Right lobe of liver (tissue), 6 donors: ENCODE results near the gene CLIC6. TPM values are rescaled to one million over a fixed set of nuclear protein-coding genes. Genes with fewer than 3 reads are reported as not detected.

Experiments
- ATAC-seq, 4 donors: fragments of 200-7000 bp; cut with Tn5 transposase; one replicate each; pipeline ENCODE4 v1.9.1; 2020; ENCODE audit warnings: mild to moderate bottlenecking in 4 of 4, moderate library complexity in 4 of 4
- DNase-seq, 3 donors: peaks; one replicate each; pipeline ENCODE4 v3.0.0-alpha.2; 2020
- H3K27ac ChIP-seq, 3 donors: fragments of 200-600 bp; one replicate each; pipeline ENCODE4 v1.8.0; 2022
- H3K27me3 ChIP-seq, 2 donors: fragments of 200-600 bp; one replicate each; pipeline ENCODE4 v1.8.0; 2022
- H3K36me3 ChIP-seq, 4 donors: fragments of 200-600 bp; sonication (generic) in 1 of 4; one replicate each; pipeline versions ENCODE4 v1.5.1 to v1.8.0; 2017 to 2022; ENCODE audit warnings: control low read depth in 1 of 4
- H3K4me1 ChIP-seq, 4 donors: fragments of 200-600 bp; sonication (generic) in 1 of 4; one replicate each; pipeline versions ENCODE4 v1.5.1 to v1.8.0; 2017 to 2022; ENCODE audit warnings: control low read depth in 1 of 4
- H3K4me3 ChIP-seq, 3 donors: fragments of 200-600 bp; one replicate each; pipeline ENCODE4 v1.8.0; 2022
- H3K9me3 ChIP-seq, 4 donors: fragments of 200-600 bp; sonication (generic) in 1 of 4; one replicate each; pipeline versions ENCODE4 v1.5.1 to v1.8.0; 2017 to 2022; ENCODE audit warnings: control low read depth in 1 of 4
- CTCF ChIP-seq, 4 donors: fragments of 200-600 bp in 3 of 4; fragments of 450-650 bp in 1 of 4; IDR thresholded peaks; one replicate each; pipeline versions ENCODE4 v1.5.1 to v1.8.0; 2016 to 2022; ENCODE audit warnings: antibody characterized with exemption in 4 of 4, mild to moderate bottlenecking in 2 of 4
- POLR2A ChIP-seq: fragments of 450-650 bp; IDR thresholded peaks from one replicate; pipeline ENCODE4 v1.6.1; 2017; ENCODE audit warnings: antibody characterized with exemption, mild to moderate bottlenecking
- WGBS: methylation state at CpG from one replicate; pipeline ENCODE4 v1.1.6; 2018; ENCODE audit warnings: low coverage, low lambda C conversion rate; ENCODE audit not compliant: insufficient coverage; ENCODE audit errors: missing lambda C conversion rate; 5-methylcytosine and 5-hydroxymethylcytosine counted together
- intact Hi-C, 2 donors: fragments of 100-400 bp; cut with DNase I; formaldehyde crosslinking; loops; one replicate each; pipeline versions ENCODE4 v1.11.2 to v1.14.1; 2022
- total RNA-seq, 6 experiments: library from RNA; depleted of rRNA in 2 of 6; stranded (reverse); fragments of >200 nt in 2 of 6; fragmentation: NEBNext Ultra II Directional in 3 of 6; extraction: Animal tissue kit (Norgen Biotek cat#: 25700) in 3 of 6; gene quantifications; one replicate each; pipeline versions ENCODE4 v1.1.0 to v1.2.4, GENCODE V29; 2016 to 2023
- donor health status: DM: no; HTN: yes; CAD: no.
- donor health status: DM: no; HTN: no; CAD: no.
- donor health status: DM: no; HTN: no; CAD: no.
- donor health status: DM: no; HTN: yes; CAD: no.
- donor health status: DM: no; HTN: yes; CAD: no.

Gene CLIC6
- total RNA-seq, 6 experiments from 2014 or later: 0.25 to 0.63 (median 0.43) TPM

- WGBS: 67% methylated on average over 1 of the region's 1 CpG
- intact Hi-C loops: loop anchor here in 1 of 2 donors (10.0 kb wide), 1 partner anchor 665 kb away; no protein-coding TSS in a partner anchor
- no peak for ATAC-seq
Measured at GRCh38 chr21:34740198-34740597, 71.4 kb downstream of the CLIC6 start.

GRCh38 chr21:34743285-34743684 lies 74.5 kb downstream of the CLIC6 start:
- Histone ChIP-seq H3K36me3 (no peaks in the 10 kb centered on the region), H3K9me3 (no peaks in the 10 kb centered on the region), H3K27me3 (no peaks in the 10 kb centered on the region), H3K27ac (no peak overlapping the region), H3K4me1 (no peaks in the 10 kb centered on the region), H3K4me3 (no peak overlapping the region)
- no peak for ATAC-seq
- intact Hi-C loops: loop anchor here in 1 of 2 donors (10.0 kb wide), 1 partner anchor 662 kb away; no protein-coding TSS in a partner anchor
- TF ChIP-seq POLR2A: no peak
- TF ChIP-seq CTCF (IDR thresholded peaks at IDR 0.05): no peak
- WGBS: 93% methylated on average over 4 of the region's 9 CpGs
- no peak for DNase-seq

More at GRCh38 chr21:34740198-34740597, 71.4 kb downstream of the CLIC6 start:
- TF ChIP-seq POLR2A (no peak), CTCF (IDR thresholded peaks at IDR 0.05) (no peak)
- Histone ChIP-seq H3K9me3 (no peaks in the 10 kb centered on the region), H3K27ac (no peak overlapping the region), H3K36me3 (no peaks in the 10 kb centered on the region), H3K4me3 (no peak overlapping the region), H3K4me1 (peaks cover 0 to 6% (median 0%) of the 10 kb centered on the region in 4 donors), H3K27me3 (no peaks in the 10 kb centered on the region)
- no peak for DNase-seq

GRCh38 chr21:34743831-34744230 lies 75.0 kb downstream of the CLIC6 start:
- no peak for DNase-seq
- WGBS: no CpG with 5 or more reads among the region's 9 CpGs
- TF ChIP-seq POLR2A (no peak), CTCF (IDR thresholded peaks at IDR 0.05) (no peak)
- peak in 1 of 4 donors; percentile 15 for ATAC-seq
- Histone ChIP-seq H3K4me1 (no peaks in the 10 kb centered on the region), H3K9me3 (no peaks in the 10 kb centered on the region), H3K36me3 (no peaks in the 10 kb centered on the region), H3K27me3 (no peaks in the 10 kb centered on the region), H3K4me3 (no peak overlapping the region), H3K27ac (no peak overlapping the region)
- intact Hi-C loops: loop anchor here in 1 of 2 donors (10.0 kb wide), 1 partner anchor 661 kb away; no protein-coding TSS in a partner anchor

GRCh38 chr21:34744801-34745200 lies 76.0 kb downstream of the CLIC6 start:
- Histone ChIP-seq H3K27ac (no peak overlapping the region), H3K4me1 (no peaks in the 10 kb centered on the region), H3K27me3 (no peaks in the 10 kb centered on the region), H3K9me3 (no peaks in the 10 kb centered on the region), H3K4me3 (no peak overlapping the region), H3K36me3 (no peaks in the 10 kb centered on the region)
- TF ChIP-seq CTCF (IDR thresholded peaks at IDR 0.05): no peak
- TF ChIP-seq POLR2A: no peak
- ATAC-seq (peak in 1 of 4 donors; percentile 11), DNase-seq (no peak)
- 14% methylated on average over 3 of the region's 3 CpGs for WGBS
- intact Hi-C loops: loop anchor here in 1 of 2 donors (10.0 kb wide), 1 partner anchor 660 kb away; no protein-coding TSS in a partner anchor
